ENCODE results near the gene TJP3.

Gene TJP3

GRCh38 chr19:3788996-3789778 is 81.0 kb downstream of the TJP3 start:
- no peak overlapping the region for H3K27ac Mint-ChIP-seq
- ATAC-seq (ENCODE audit: low read depth) = no peak
- H3K4me1 Mint-ChIP-seq = peaks cover 4% of the 10 kb centered on the region
- H3K36me3 Mint-ChIP-seq = peaks cover 4% of the 10 kb centered on the region
- no peak for DNase-seq (ENCODE audit: low spot score in 2 of 2)
- peaks cover 15% of the 10 kb centered on the region for H3K27me3 Mint-ChIP-seq
- peaks cover 7% of the 10 kb centered on the region for H3K9me3 Mint-ChIP-seq
- H3K4me3 Mint-ChIP-seq = no peak overlapping the region

DNA sequence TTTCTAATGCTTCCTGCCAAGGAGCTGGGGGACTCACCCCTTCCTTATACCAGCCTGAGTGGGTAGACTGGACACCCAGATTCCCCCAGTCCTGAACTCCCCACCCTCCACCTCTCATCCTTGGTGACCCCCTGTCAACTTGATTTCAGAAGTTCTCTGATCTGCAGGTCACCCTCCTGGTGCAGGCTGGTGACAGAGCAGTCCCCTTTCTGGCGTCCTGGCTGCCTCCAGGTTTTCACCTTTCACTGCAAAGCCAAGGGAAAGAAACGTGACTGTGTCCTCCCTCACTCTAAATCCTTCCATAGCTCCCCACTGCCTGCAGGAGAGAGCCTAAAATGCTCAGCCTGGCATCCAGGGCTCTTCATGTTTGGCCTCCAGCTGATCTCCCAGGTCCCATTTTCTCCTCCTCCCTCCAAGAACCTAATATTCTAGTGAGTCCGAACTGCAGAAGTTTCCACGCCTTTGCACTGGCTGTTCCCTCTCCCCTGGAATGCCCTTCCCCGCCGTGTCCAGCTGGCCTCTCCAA is 82.1 kb downstream of the TJP3 start:
- H3K4me3 Mint-ChIP-seq = no peak overlapping the region
- peaks cover 7% of the 10 kb centered on the region for H3K9me3 Mint-ChIP-seq
- H3K27ac Mint-ChIP-seq = no peak overlapping the region
- peaks cover 12% of the 10 kb centered on the region for H3K27me3 Mint-ChIP-seq
- H3K36me3 Mint-ChIP-seq = peaks cover 4% of the 10 kb centered on the region
- DNase-seq (ENCODE audit: low spot score in 2 of 2) (no peak), ATAC-seq (ENCODE audit: low read depth) (no peak)
- no peaks in the 10 kb centered on the region for H3K4me1 Mint-ChIP-seq

DNA sequence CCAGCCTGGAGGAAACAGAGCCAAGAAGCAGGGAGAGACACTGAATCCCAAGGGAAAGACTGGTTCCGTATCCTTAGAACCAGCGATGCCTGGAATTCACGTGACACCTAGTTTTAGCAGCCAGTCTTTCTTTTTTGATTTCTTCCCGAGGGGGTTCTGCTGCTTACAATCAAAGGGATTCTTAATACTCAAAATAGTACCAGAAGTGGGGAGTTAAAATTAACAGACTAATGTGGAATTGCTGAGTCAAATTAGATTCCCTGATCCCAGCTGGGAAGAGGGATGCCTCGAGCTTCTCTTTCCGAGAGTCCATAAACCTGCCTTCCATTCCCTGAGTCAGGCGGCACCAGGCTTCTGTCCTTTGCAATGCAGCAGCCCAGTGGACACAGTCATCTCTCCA is 82.8 kb downstream of the TJP3 start:
- H3K36me3 Mint-ChIP-seq = peaks cover 4% of the 10 kb centered on the region
- no peak overlapping the region for H3K27ac Mint-ChIP-seq
- H3K4me1 Mint-ChIP-seq = no peaks in the 10 kb centered on the region
- peaks cover 12% of the 10 kb centered on the region for H3K27me3 Mint-ChIP-seq
- H3K9me3 Mint-ChIP-seq = peaks cover 7% of the 10 kb centered on the region
- ATAC-seq (ENCODE audit: low read depth) = no peak
- DNase-seq (ENCODE audit: low spot score in 2 of 2) = no peak
- no peak overlapping the region for H3K4me3 Mint-ChIP-seq

- H3K9me3 Mint-ChIP-seq = peaks cover 12% of the 10 kb centered on the region
- H3K4me1 Mint-ChIP-seq = no peaks in the 10 kb centered on the region
- H3K27ac Mint-ChIP-seq = no peak overlapping the region
- peaks cover 8% of the 10 kb centered on the region for H3K36me3 Mint-ChIP-seq
- DNase-seq (ENCODE audit: low spot score in 2 of 2) (no peak), ATAC-seq (ENCODE audit: low read depth) (no peak)
- peaks cover 13% of the 10 kb centered on the region for H3K27me3 Mint-ChIP-seq
- H3K4me3 Mint-ChIP-seq = no peak overlapping the region
Observed at GRCh38 chr19:3792114-3792513, 83.9 kb downstream of the TJP3 start.

GRCh38 chr19:3793799-3794198 is 85.6 kb downstream of the TJP3 start:
- Mint-ChIP-seq H3K9me3 (peaks cover 12% of the 10 kb centered on the region), H3K27ac (no peak overlapping the region), H3K27me3 (peaks cover 13% of the 10 kb centered on the region), H3K4me1 (no peaks in the 10 kb centered on the region), H3K36me3 (peaks cover 8% of the 10 kb centered on the region), H3K4me3 (no peak overlapping the region)
- DNase-seq (ENCODE audit: low spot score in 2 of 2) (no peak), ATAC-seq (ENCODE audit: low read depth) (no peak)

DNA sequence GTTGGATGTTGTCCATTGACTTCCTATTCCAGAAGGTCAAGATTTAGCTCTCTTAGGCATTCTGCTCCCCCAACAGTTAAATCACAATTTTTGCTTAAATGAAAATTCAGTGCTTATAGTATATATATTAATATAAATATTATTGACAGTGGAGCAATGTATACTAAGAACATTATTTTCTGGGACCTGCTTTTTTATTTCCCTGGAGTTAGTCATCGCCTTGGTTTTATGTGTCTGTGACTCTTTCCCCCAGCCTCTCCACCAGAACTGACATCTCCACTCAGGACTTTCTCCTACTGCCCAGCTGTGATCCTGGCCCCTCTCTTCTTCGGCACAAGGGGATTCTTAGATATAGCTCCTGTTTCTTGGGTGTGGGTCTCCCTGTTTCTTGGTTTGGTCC is 88.2 kb downstream of the TJP3 start:
- H3K36me3 Mint-ChIP-seq = peaks cover 8% of the 10 kb centered on the region
- no peak for ATAC-seq (ENCODE audit: low read depth)
- H3K27ac Mint-ChIP-seq = no peak overlapping the region
- DNase-seq (ENCODE audit: low spot score in 2 of 2) = no peak
- H3K4me1 Mint-ChIP-seq = peaks cover 2% of the 10 kb centered on the region
- H3K9me3 Mint-ChIP-seq = peaks cover 11% of the 10 kb centered on the region
- peaks cover 12% of the 10 kb centered on the region for H3K27me3 Mint-ChIP-seq
- H3K4me3 Mint-ChIP-seq = no peak overlapping the region

DNA sequence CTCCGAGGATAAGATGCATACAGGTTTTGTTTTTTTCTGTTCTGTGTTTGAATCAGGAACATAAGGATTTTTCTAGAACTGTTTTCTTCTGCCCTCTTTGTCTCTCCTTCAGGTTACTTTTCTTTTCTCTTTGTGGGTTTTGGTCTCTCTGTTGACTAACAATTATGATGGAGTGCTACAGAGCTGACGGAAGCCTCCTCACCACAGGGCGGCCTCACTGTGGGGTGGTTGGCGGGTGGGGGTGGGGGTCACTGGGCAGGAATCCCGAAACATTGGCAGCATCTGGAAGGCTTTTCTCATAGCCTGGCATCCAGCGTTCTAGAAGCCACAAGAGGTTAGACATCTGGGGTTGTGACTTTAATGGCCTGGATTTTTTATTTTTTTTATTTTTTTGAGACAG is 90.0 kb downstream of the TJP3 start:
- H3K9me3 Mint-ChIP-seq = peaks cover 10% of the 10 kb centered on the region
- H3K4me1 Mint-ChIP-seq = peaks cover 5% of the 10 kb centered on the region
- no peak overlapping the region for H3K4me3 Mint-ChIP-seq
- peaks cover 6% of the 10 kb centered on the region for H3K36me3 Mint-ChIP-seq
- H3K27me3 Mint-ChIP-seq = peaks cover 14% of the 10 kb centered on the region
- no peak for ATAC-seq (ENCODE audit: low read depth)
- no peak overlapping the region for H3K27ac Mint-ChIP-seq
- no peak for DNase-seq (ENCODE audit: low spot score in 2 of 2)
